Calu3 (cell line): Measurements from ENCODE around the gene RNF213. TPM values are rescaled to one million over a fixed set of nuclear protein-coding genes. Genes with fewer than 3 reads are reported as not detected.

ENCODE experiments used
- BruUV-seq: library from RNA; stranded (reverse); fragments of 400-500 nt; replicated peaks from 2 replicates; lab custom pipeline; 2021; lab: Mats Ljungman, UMichigan
- CTCF ChIA-PET: fragments of 300-600 bp; sonication (Branson Sonifier 250); formaldehyde crosslinking; loops from one replicate; lab custom pipeline; 2022; ENCODE audit warnings: antibody characterized with exemption; lab: Charles Lee
- DNase-seq: peaks from one replicate; pipeline ENCODE4 v3.0.0; 2022
- H3K27ac Mint-ChIP-seq: one replicate; pipeline ENCODE4 v1.8.0; 2022; ENCODE audit warnings: mixed read lengths; ENCODE audit not compliant: unreplicated experiment
- H3K27me3 Mint-ChIP-seq: one replicate; pipeline ENCODE4 v1.8.0; 2022; ENCODE audit warnings: mixed read lengths; ENCODE audit not compliant: unreplicated experiment
- H3K36me3 Mint-ChIP-seq: one replicate; pipeline ENCODE4 v1.8.0; 2022; ENCODE audit warnings: mild to moderate bottlenecking, moderate library complexity, mixed read lengths; ENCODE audit not compliant: insufficient read depth, unreplicated experiment
- H3K4me1 Mint-ChIP-seq: one replicate; pipeline ENCODE4 v1.8.0; 2022; ENCODE audit warnings: mild to moderate bottlenecking, low read depth, mixed read lengths; ENCODE audit not compliant: unreplicated experiment
- H3K4me3 Mint-ChIP-seq: one replicate; pipeline ENCODE4 v1.8.0; 2022; ENCODE audit warnings: mild to moderate bottlenecking, low read depth, moderate library complexity, mixed read lengths; ENCODE audit not compliant: unreplicated experiment
- H3K9me3 Mint-ChIP-seq: one replicate; pipeline ENCODE4 v1.8.0; 2022; ENCODE audit warnings: low read depth, mixed read lengths; ENCODE audit not compliant: unreplicated experiment
- intact Hi-C: fragments of 100-400 bp; cut with micrococcal nuclease; formaldehyde crosslinking; loops from one replicate; pipeline ENCODE4 v1.10.0; 2022; ENCODE audit not compliant: unreplicated experiment
- microRNA-seq: library from miRNA; unstranded; fragments of <30 nt; microRNA quantifications from one replicate; pipeline ENCODE4 v1.2.0, GENCODE V29; 2022
- total RNA-seq: library from RNA; stranded (reverse); gene quantifications from 2 replicates; pipeline ENCODE4 v1.2.3, GENCODE V29; 2022
- TF ChIP-seq, protein P1 (sequence below): fragments of 200-600 bp; IDR thresholded peaks from one replicate; pipeline ENCODE4 v1.8.0; 2022; ENCODE audit warnings: antibody characterized with exemption; ENCODE audit not compliant: unreplicated experiment

The RNF213 gene
- total RNA-seq, 1 experiment from 2014 or later, result 221 TPM

DNA sequence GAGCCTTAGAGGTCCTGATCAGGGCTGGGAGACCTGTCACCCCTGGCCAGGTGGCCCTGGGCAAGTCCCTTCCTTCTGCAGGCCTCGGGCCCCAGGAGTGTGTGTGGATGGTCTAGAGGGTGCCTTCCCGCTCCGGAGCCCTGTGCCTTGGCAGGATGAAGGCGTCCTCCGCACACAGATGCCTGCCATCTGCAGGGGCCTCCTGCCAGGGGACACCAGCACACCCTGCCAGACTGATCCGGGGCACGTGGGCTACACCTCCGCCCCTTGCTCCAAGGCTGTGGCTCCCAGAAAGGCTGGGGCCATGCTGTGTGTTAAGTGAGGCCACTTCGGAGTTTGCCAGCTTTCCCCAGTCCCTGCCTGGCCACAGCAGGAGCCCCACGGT lies 185.1 kb downstream of the RNF213 start:
- H3K36me3 Mint-ChIP-seq, result no peaks in the 10 kb centered on the region
- DNase-seq, result no peak
- H3K9me3 Mint-ChIP-seq, result no peaks in the 10 kb centered on the region
- H3K27ac Mint-ChIP-seq, result no peak overlapping the region
- intact Hi-C loops, result no loop called here
- H3K27me3 Mint-ChIP-seq, result peaks cover 8% of the 10 kb centered on the region
- H3K4me3 Mint-ChIP-seq, result no peak overlapping the region
- H3K4me1 Mint-ChIP-seq, result no peaks in the 10 kb centered on the region
- BruUV-seq, result no TSS peak
- TF ChIP-seq, protein P1, sequence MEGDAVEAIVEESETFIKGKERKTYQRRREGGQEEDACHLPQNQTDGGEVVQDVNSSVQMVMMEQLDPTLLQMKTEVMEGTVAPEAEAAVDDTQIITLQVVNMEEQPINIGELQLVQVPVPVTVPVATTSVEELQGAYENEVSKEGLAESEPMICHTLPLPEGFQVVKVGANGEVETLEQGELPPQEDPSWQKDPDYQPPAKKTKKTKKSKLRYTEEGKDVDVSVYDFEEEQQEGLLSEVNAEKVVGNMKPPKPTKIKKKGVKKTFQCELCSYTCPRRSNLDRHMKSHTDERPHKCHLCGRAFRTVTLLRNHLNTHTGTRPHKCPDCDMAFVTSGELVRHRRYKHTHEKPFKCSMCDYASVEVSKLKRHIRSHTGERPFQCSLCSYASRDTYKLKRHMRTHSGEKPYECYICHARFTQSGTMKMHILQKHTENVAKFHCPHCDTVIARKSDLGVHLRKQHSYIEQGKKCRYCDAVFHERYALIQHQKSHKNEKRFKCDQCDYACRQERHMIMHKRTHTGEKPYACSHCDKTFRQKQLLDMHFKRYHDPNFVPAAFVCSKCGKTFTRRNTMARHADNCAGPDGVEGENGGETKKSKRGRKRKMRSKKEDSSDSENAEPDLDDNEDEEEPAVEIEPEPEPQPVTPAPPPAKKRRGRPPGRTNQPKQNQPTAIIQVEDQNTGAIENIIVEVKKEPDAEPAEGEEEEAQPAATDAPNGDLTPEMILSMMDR, result no peak
- CTCF ChIA-PET, result no interaction called here

DNA sequence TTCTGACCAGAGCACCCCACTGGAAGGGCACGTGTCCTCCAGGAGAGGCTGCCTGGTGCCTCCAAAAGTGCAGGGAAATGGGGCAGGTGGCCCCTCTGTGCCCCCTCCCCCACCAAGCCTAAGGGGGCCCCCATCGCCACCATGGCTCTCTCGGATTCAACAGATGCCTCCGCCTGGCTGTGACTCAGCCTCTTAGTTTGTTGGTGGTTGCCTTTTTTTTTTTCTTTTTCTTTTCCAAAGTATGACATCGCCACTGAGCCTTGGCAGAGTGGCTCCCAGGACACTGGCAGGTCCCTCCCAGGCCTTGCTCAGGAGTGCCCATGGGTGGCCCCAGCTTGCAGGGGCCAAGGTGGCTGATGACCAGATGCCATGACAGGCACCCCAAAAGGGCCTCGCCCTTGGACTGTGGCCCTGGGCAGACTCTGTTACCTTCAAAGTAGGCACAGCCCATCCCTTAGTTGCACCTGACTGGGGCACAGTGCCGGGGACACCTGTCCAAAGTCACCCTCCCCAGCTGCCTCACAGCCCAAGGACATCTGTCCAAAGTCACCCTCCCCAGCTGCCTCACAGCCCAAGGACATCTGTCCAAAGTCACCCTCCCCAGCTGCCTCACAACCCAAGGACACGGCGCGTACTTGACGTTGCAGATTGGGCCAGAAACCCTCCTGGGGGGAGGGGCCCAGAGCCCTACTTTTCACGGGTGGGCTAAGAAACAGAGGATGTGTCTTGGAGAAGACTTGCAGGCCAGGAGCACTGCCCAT lies 186.2 kb downstream of the RNF213 start:
- no peaks in the 10 kb centered on the region for H3K9me3 Mint-ChIP-seq
- no peak for DNase-seq
- BruUV-seq, result no TSS peak
- TF ChIP-seq, protein P1, result no peak
- CTCF ChIA-PET, result interaction anchor here (0.8 to 1.0 kb wide), 2 partner anchors 9 to 20 kb away, joined by 3 read pairs; no protein-coding TSS in a partner anchor
- peaks cover 8% of the 10 kb centered on the region for H3K27me3 Mint-ChIP-seq
- H3K4me3 Mint-ChIP-seq, result no peak overlapping the region
- intact Hi-C loops, result no loop called here
- H3K27ac Mint-ChIP-seq, result no peak overlapping the region
- no peaks in the 10 kb centered on the region for H3K4me1 Mint-ChIP-seq
- no peaks in the 10 kb centered on the region for H3K36me3 Mint-ChIP-seq

DNA sequence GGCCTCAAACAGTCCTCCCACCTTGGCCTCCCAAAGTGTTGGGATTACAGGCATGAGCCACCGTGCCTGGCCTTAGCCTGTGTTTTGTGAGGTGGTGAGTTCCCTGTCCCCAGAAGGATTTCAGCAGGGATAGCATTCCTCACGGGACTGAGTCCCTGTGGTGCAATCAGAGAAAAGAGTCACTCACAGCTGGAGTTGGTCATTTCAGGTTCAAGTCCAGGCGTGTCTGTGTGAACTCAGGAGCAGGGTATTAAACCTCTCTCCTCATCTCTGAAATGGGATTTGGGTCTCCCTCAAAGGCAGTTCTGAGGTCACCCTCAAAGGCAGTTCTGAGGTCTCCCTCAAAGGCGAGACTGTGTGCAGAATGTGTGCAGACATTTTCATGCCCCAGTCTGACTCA lies 187.1 kb downstream of the RNF213 start:
- no peak overlapping the region for H3K4me3 Mint-ChIP-seq
- H3K4me1 Mint-ChIP-seq, result no peaks in the 10 kb centered on the region
- no peak for DNase-seq
- H3K36me3 Mint-ChIP-seq, result no peaks in the 10 kb centered on the region
- intact Hi-C loops, result no loop called here
- H3K9me3 Mint-ChIP-seq, result no peaks in the 10 kb centered on the region
- TF ChIP-seq, protein P1, result no peak
- CTCF ChIA-PET, result interaction anchor here (0.7 kb wide), 1 partner anchor 9 kb away, joined by 7 read pairs; no protein-coding TSS in a partner anchor
- H3K27me3 Mint-ChIP-seq, result peaks cover 7% of the 10 kb centered on the region
- H3K27ac Mint-ChIP-seq, result no peak overlapping the region
- no TSS peak for BruUV-seq

Small RNA genes within 50 kb of the gene (microRNA-seq; reads per million reads assigned to microRNA genes)
- gene MIR4730, result not detected

Other genes starting within 250 kb of the RNF213 start
- gene TBC1D16, start 225.0 kb upstream of the RNF213 start, total RNA-seq, result 31.2 and 35.9 TPM in 2 replicates
- 9.9 and 13.3 TPM in 2 replicates for gene CCDC40, start 224.2 kb upstream of the RNF213 start, total RNA-seq
- 73.1 and 82.4 TPM in 2 replicates for gene GAA, start 159.3 kb upstream of the RNF213 start, total RNA-seq
- gene EIF4A3, start 113.7 kb upstream of the RNF213 start, total RNA-seq, result 124 and 125 TPM in 2 replicates
- gene CARD14, start 90.8 kb upstream of the RNF213 start, total RNA-seq, result 5.9 and 7.4 TPM in 2 replicates
- 32.2 and 50.3 TPM in 2 replicates for gene SGSH, start 40.5 kb upstream of the RNF213 start, total RNA-seq
- 7.2 and 10.4 TPM in 2 replicates for gene SLC26A11, start 40.4 kb upstream of the RNF213 start, total RNA-seq
- 33.2 and 37.0 TPM in 2 replicates for gene ENDOV, start 154.3 kb downstream of the RNF213 start, total RNA-seq
- gene NPTX1, start 215.8 kb downstream of the RNF213 start, total RNA-seq, result 0.20 and 0.21 TPM in 2 replicates